HL-60 (cell line): Measurements from ENCODE around the gene SORT1.

Source experiments
- CTCF ChIP-seq: IDR thresholded peaks from one replicate; pipeline ENCODE4 v1.5.1; 2011; ENCODE audit warnings: low read length, control low read depth, inconsistent platforms; ENCODE audit not compliant: insufficient read depth
- GABPA ChIP-seq: IDR thresholded peaks from 2 replicates; pipeline ENCODE4 v1.6.1; 2012; ENCODE audit warnings: low read depth
- POLR2AphosphoS5 ChIP-seq: IDR thresholded peaks from 2 replicates; pipeline ENCODE4 v1.6.1; 2012; ENCODE audit warnings: low read depth
- REST ChIP-seq: IDR thresholded peaks from 2 replicates; pipeline ENCODE4 v1.6.1; 2012; ENCODE audit warnings: low read depth; ENCODE audit not compliant: insufficient replicate concordance
- SPI1 ChIP-seq: IDR thresholded peaks from 2 replicates; pipeline ENCODE4 v1.6.1; 2012; ENCODE audit warnings: low read depth, mild to moderate bottlenecking, borderline replicate concordance

- TF ChIP-seq POLR2AphosphoS5 = no peak
- TF ChIP-seq CTCF = no peak
- TF ChIP-seq SPI1 = no peak
- TF ChIP-seq REST = no peak
- TF ChIP-seq GABPA = no peak
These were observed 95.8 kb downstream of the SORT1 start for GRCh38 chr1:109301874-109302273.
